HCT116 (cell line): ENCODE results near the gene FAM78B. TPM values are rescaled to one million over a fixed set of nuclear protein-coding genes. Genes with fewer than 3 reads are reported as not detected.

Experiments used
- ATAC-seq: fragments of 200-7000 bp; cut with Tn5 transposase; 2 replicates; pipeline ENCODE4 v1.9.1; 2020; ENCODE audit warnings: mild to moderate bottlenecking, moderate library complexity
- BruUV-seq: library from RNA; stranded (reverse); fragments of 400-500 nt; replicated peaks from 2 replicates; lab custom pipeline; 2021; lab: Mats Ljungman, UMichigan
- CTCF ChIA-PET: fragments of 300-600 bp; sonication (Branson Sonifier 250); formaldehyde crosslinking; loops from one replicate; lab custom pipeline; 2021; ENCODE audit warnings: antibody characterized with exemption; lab: Charles Lee
- POLR2A ChIA-PET: fragments of 300-600, 350-600 bp; sonication (Branson Sonifier 250); formaldehyde crosslinking; loops from one replicate; lab custom pipeline; 2021; ENCODE audit warnings: antibody characterized with exemption; lab: Charles Lee
- RAD21 ChIA-PET, 2 experiments: fragments of 300-600 bp; sonication (Branson Sonifier 250); formaldehyde crosslinking; loops; one replicate each; lab custom pipeline; 2023; ENCODE audit warnings: low total read pairs in 2 of 2; ENCODE audit not compliant: uncharacterized antibody in 2 of 2, unreplicated experiment in 2 of 2, low non-redundant PET in 1 of 2; lab: Charles Lee
- DNase-seq: peaks from one replicate; pipeline ENCODE4 v3.0.0-alpha.2; 2010; ENCODE audit warnings: low read depth, low spot score
- H2AFZ ChIP-seq: fragments of 200-600 bp; shearing (Covaris generic), sonication (generic); 2 replicates; pipeline ENCODE4 v1.6.1; 2017; ENCODE audit warnings: low read depth, mixed run types, mixed read lengths, antibody characterized with exemption, low read length; ENCODE audit not compliant: poor library complexity, severe bottlenecking
- H3K27ac ChIP-seq: 2 replicates; pipeline ENCODE4 v1.5.1; 2012; ENCODE audit warnings: low read depth, low read length
- H3K27me3 ChIP-seq: fragments of 200-600 bp; sonication (generic); 2 replicates; pipeline ENCODE4 v1.6.1; 2016; ENCODE audit warnings: mixed run types, low read length, mixed read lengths; ENCODE audit not compliant: insufficient read depth
- H3K36me3 ChIP-seq, 2 experiments: fragments of 200-500 bp in 1 of 2; fragments of 200-600 bp in 1 of 2; sonication (Bioruptor generic) in 1 of 2; sonication (generic) in 1 of 2; 2 replicates each; pipeline versions ENCODE4 v1.5.1 to v1.6.1; 2014 to 2016; ENCODE audit warnings: low read length in 2 of 2, inconsistent platforms in 1 of 2, mixed read lengths in 1 of 2, mixed run types in 1 of 2; ENCODE audit not compliant: insufficient read depth in 2 of 2, control insufficient read depth in 1 of 2
- H3K4me1 ChIP-seq, 2 experiments: fragments of 200-600 bp in 1 of 2; sonication (generic) in 1 of 2; 2 replicates each; pipeline versions ENCODE4 v1.5.1 to v1.6.1; 2012 to 2017; ENCODE audit warnings: low read length in 2 of 2, inconsistent platforms in 1 of 2, mild to moderate bottlenecking in 1 of 2, mixed read lengths in 1 of 2, mixed run types in 1 of 2, moderate library complexity in 1 of 2; ENCODE audit not compliant: insufficient read depth in 2 of 2, control insufficient read depth in 1 of 2
- H3K4me2 ChIP-seq: fragments of 200-600 bp; sonication (generic); 2 replicates; pipeline ENCODE4 v1.6.1; 2017; ENCODE audit warnings: mixed run types, low read length, mixed read lengths
- H3K4me3 ChIP-seq, 2 experiments: fragments of 200-600 bp in 1 of 2; sonication (generic) in 1 of 2; replicated peaks in 1 of 2; 2 replicates each; pipeline ENCODE4 v1.5.1; 2011 to 2016; ENCODE audit warnings: low read length in 2 of 2, control low read depth in 1 of 2, low read depth in 1 of 2, mild to moderate bottlenecking in 1 of 2, mixed read lengths in 1 of 2, mixed run types in 1 of 2
- H3K79me2 ChIP-seq: fragments of 200-600 bp; sonication (generic); 2 replicates; pipeline ENCODE4 v1.6.1; 2017; ENCODE audit warnings: mild to moderate bottlenecking, mixed run types, low read length, moderate library complexity, mixed read lengths; ENCODE audit not compliant: insufficient read depth
- H3K9ac ChIP-seq: fragments of 200-600 bp; sonication (generic); 2 replicates; pipeline ENCODE4 v1.6.1; 2016; ENCODE audit warnings: low read length, mixed read lengths
- H3K9me2 ChIP-seq: fragments of 200-600 bp; sonication (generic), shearing (Covaris generic); 2 replicates; pipeline ENCODE4 v1.6.1; 2017; ENCODE audit warnings: mixed run types, mild to moderate bottlenecking, moderate library complexity; ENCODE audit not compliant: insufficient read depth
- H3K9me3 ChIP-seq, 2 experiments: fragments of 200-500 bp in 1 of 2; fragments of 200-600 bp in 1 of 2; sonication (Bioruptor generic) in 1 of 2; sonication (generic) in 1 of 2; 2 replicates each; pipeline ENCODE4 v1.6.1; 2014 to 2017; ENCODE audit warnings: low read length in 2 of 2, mixed read lengths in 2 of 2, inconsistent platforms in 1 of 2, low read depth in 1 of 2, mild to moderate bottlenecking in 1 of 2, mixed run types in 1 of 2, moderate library complexity in 1 of 2; ENCODE audit not compliant: control insufficient read depth in 1 of 2, insufficient read depth in 1 of 2
- H4K20me1 ChIP-seq: fragments of 200-600 bp; sonication (generic), shearing (Covaris generic); 2 replicates; pipeline ENCODE4 v1.6.1; 2017; ENCODE audit warnings: mixed run types, mild to moderate bottlenecking, moderate library complexity; ENCODE audit not compliant: insufficient read depth
- CBX3 ChIP-seq: IDR thresholded peaks from 2 replicates; pipeline ENCODE4 v1.6.1; 2012; ENCODE audit warnings: low read depth
- EGR1 ChIP-seq: IDR thresholded peaks from 2 replicates; pipeline ENCODE4 v1.6.1; 2012; ENCODE audit warnings: low read depth
- EZH2 ChIP-seq: fragments of 200-600 bp; sonication (generic); IDR thresholded peaks from 2 replicates; pipeline ENCODE4 v1.6.1; 2017; ENCODE audit warnings: antibody characterized with exemption, mixed run types
- EZH2phosphoT487 ChIP-seq: fragments of 200-600 bp; IDR thresholded peaks from 2 replicates; pipeline ENCODE4 v1.6.1; 2018; ENCODE audit warnings: antibody characterized with exemption, borderline replicate concordance
- FOSL1 ChIP-seq: IDR thresholded peaks from 2 replicates; pipeline ENCODE4 v1.6.1; 2012; ENCODE audit warnings: low read depth
- POLR2AphosphoS5 ChIP-seq: IDR thresholded peaks from 2 replicates; pipeline ENCODE4 v1.6.1; 2011; ENCODE audit warnings: mild to moderate bottlenecking, low read depth, low read length, moderate library complexity
- TCF7L2 ChIP-seq: IDR thresholded peaks from 2 replicates; pipeline ENCODE4 v1.7.0; 2011; ENCODE audit warnings: borderline replicate concordance, inconsistent platforms; ENCODE audit not compliant: insufficient read depth, insufficient read length; ENCODE audit errors: extremely low read depth
- ZNF274 ChIP-seq: fragments of 200-500 bp; sonication (Bioruptor generic); IDR thresholded peaks from 2 replicates; pipeline ENCODE4 v1.6.1; 2014; ENCODE audit warnings: mild to moderate bottlenecking, low read depth, low read length, inconsistent platforms
- intact Hi-C: fragments of 100-400 bp; cut with micrococcal nuclease; formaldehyde crosslinking; loops from 2 replicates; pipeline ENCODE4 v1.10.0; 2022
- total RNA-seq: library from RNA; stranded (reverse); gene quantifications from one replicate; pipeline ENCODE4 v1.2.1, GENCODE V29; 2021; ENCODE audit not compliant: unreplicated experiment
- TF ChIP-seq, protein P1 (sequence below): IDR thresholded peaks from 2 replicates; pipeline ENCODE4 v1.6.1; 2012; ENCODE audit warnings: low read depth
- TF ChIP-seq, protein P2 (sequence below): IDR thresholded peaks from 2 replicates; pipeline ENCODE4 v1.6.1; 2012
- TF ChIP-seq, protein P3 (sequence below), 3 experiments: fragments of 200-600 bp in 1 of 3; sonication (generic) in 1 of 3; IDR thresholded peaks in 2 of 3; conservative IDR thresholded peaks in 1 of 3; 2 replicates each; pipeline ENCODE4 v1.5.1; 2012 to 2017; ENCODE audit warnings: low read depth in 2 of 3, low read length in 2 of 3, antibody characterized with exemption in 1 of 3, borderline replicate concordance in 1 of 3, control low read depth in 1 of 3, mild to moderate bottlenecking in 1 of 3, mixed read lengths in 1 of 3, mixed run types in 1 of 3, moderate library complexity in 1 of 3; ENCODE audit not compliant: insufficient read depth in 1 of 3
- TF ChIP-seq, protein P4 (sequence below): IDR thresholded peaks from 2 replicates; pipeline ENCODE4 v1.6.1; 2011; ENCODE audit warnings: mild to moderate bottlenecking, low read length, moderate library complexity; ENCODE audit not compliant: insufficient replicate concordance; ENCODE audit errors: extremely low read depth

The FAM78B gene
- total RNA-seq, 1 experiment from 2014 or later, result 1.4 TPM

DNA sequence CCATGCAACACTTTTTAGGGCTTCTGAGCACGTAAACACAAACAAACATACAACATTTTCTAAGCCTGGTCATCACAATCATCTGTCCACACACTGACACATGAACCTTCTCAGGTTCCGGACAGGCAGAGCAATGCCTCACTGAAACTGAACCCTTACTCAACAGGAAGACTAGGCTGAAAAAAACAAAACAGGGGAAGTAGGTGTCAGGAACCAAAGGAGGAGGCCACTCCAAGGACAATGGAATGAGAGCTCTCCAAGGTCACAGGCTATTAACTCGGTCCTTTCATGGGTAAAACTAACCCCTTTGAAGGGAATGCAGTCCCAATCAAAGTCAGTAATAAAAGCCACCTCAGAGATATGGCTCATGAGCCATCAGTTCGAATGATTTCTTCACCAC is 76.6 kb downstream of the FAM78B start:
- H3K9me2 ChIP-seq, result no peaks in the 10 kb centered on the region
- no peak overlapping the region for H3K4me2 ChIP-seq
- H3K9ac ChIP-seq, result no peak overlapping the region
- intact Hi-C loops, result no loop called here
- no peaks in the 10 kb centered on the region for H3K36me3 ChIP-seq
- no peaks in the 10 kb centered on the region for H4K20me1 ChIP-seq
- no peak overlapping the region for H3K4me3 ChIP-seq
- ChIA-PET CTCF (no interaction called here), POLR2A (no interaction called here), RAD21 (no interaction called here)
- H3K27ac ChIP-seq, result no peak overlapping the region
- no peak overlapping the region for H2AFZ ChIP-seq
- H3K27me3 ChIP-seq, result peaks cover 9% of the 10 kb centered on the region; the same call in 1 of the 2 replicates
- no TSS peak for BruUV-seq
- ATAC-seq (no peak), DNase-seq (no peak)
- TF ChIP-seq TCF7L2 (peak; percentile 65), EZH2 (no peak)
- no peaks in the 10 kb centered on the region for H3K9me3 ChIP-seq
- no peaks in the 10 kb centered on the region for H3K79me2 ChIP-seq
- no peaks in the 10 kb centered on the region for H3K4me1 ChIP-seq

DNA sequence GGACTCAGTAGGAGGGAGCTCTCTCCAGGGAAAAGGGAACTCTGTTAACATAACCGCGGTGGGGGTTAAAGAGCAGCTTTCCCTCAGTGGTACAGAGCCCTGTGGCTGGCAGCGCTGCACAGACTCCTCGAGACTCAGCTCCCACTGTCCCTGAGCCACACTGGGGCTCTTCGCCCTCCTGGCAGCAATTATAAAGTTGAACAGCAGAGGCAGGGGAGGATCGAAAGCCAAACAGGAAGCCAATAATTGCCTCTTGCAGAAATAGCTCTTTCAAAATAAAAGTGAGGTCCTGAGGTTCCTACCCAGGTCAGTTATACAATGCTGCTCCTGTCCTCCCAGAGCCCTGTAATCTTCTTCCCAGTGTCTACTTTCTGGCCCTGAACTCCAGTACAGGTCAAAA is 77.0 kb downstream of the FAM78B start:
- Histone ChIP-seq H3K4me2 (no peak overlapping the region), H3K27me3 (peaks cover 9% of the 10 kb centered on the region; the same call in 1 of the 2 replicates), H3K79me2 (no peaks in the 10 kb centered on the region), H3K27ac (no peak overlapping the region), H2AFZ (no peak overlapping the region), H3K36me3 (no peaks in the 10 kb centered on the region), H3K9me2 (no peaks in the 10 kb centered on the region), H3K9me3 (no peaks in the 10 kb centered on the region), H4K20me1 (no peaks in the 10 kb centered on the region), H3K4me1 (no peaks in the 10 kb centered on the region), H3K4me3 (no peak overlapping the region), H3K9ac (no peak overlapping the region)
- no TSS peak for BruUV-seq
- RAD21 ChIA-PET, result no interaction called here
- DNase-seq (no peak), ATAC-seq (peak; percentile 25; the same call in 1 of the 2 replicates)
- intact Hi-C loops, result no loop called here
- POLR2A ChIA-PET, result no interaction called here
- CTCF ChIA-PET, result no interaction called here
- TF ChIP-seq POLR2AphosphoS5 (no peak), CBX3 (no peak), FOSL1 (no peak), EGR1 (no peak), ZNF274 (no peak), EZH2 (no peak), EZH2phosphoT487 (no peak)
- TF ChIP-seq, protein P1, sequence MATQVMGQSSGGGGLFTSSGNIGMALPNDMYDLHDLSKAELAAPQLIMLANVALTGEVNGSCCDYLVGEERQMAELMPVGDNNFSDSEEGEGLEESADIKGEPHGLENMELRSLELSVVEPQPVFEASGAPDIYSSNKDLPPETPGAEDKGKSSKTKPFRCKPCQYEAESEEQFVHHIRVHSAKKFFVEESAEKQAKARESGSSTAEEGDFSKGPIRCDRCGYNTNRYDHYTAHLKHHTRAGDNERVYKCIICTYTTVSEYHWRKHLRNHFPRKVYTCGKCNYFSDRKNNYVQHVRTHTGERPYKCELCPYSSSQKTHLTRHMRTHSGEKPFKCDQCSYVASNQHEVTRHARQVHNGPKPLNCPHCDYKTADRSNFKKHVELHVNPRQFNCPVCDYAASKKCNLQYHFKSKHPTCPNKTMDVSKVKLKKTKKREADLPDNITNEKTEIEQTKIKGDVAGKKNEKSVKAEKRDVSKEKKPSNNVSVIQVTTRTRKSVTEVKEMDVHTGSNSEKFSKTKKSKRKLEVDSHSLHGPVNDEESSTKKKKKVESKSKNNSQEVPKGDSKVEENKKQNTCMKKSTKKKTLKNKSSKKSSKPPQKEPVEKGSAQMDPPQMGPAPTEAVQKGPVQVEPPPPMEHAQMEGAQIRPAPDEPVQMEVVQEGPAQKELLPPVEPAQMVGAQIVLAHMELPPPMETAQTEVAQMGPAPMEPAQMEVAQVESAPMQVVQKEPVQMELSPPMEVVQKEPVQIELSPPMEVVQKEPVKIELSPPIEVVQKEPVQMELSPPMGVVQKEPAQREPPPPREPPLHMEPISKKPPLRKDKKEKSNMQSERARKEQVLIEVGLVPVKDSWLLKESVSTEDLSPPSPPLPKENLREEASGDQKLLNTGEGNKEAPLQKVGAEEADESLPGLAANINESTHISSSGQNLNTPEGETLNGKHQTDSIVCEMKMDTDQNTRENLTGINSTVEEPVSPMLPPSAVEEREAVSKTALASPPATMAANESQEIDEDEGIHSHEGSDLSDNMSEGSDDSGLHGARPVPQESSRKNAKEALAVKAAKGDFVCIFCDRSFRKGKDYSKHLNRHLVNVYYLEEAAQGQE, result no peak
- TF ChIP-seq, protein P2, sequence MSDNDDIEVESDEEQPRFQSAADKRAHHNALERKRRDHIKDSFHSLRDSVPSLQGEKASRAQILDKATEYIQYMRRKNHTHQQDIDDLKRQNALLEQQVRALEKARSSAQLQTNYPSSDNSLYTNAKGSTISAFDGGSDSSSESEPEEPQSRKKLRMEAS, result no peak
- TF ChIP-seq, protein P3, sequence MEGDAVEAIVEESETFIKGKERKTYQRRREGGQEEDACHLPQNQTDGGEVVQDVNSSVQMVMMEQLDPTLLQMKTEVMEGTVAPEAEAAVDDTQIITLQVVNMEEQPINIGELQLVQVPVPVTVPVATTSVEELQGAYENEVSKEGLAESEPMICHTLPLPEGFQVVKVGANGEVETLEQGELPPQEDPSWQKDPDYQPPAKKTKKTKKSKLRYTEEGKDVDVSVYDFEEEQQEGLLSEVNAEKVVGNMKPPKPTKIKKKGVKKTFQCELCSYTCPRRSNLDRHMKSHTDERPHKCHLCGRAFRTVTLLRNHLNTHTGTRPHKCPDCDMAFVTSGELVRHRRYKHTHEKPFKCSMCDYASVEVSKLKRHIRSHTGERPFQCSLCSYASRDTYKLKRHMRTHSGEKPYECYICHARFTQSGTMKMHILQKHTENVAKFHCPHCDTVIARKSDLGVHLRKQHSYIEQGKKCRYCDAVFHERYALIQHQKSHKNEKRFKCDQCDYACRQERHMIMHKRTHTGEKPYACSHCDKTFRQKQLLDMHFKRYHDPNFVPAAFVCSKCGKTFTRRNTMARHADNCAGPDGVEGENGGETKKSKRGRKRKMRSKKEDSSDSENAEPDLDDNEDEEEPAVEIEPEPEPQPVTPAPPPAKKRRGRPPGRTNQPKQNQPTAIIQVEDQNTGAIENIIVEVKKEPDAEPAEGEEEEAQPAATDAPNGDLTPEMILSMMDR (IDR thresholded peaks at IDR 0.05 in 2 of 3, conservative IDR thresholded peaks at IDR 0.05 in 1 of 3; ENCODE audit: borderline replicate concordance in 1 of 3, insufficient read depth in 1 of 3, low read depth in 2 of 3, low read length in 2 of 3), result no peak
- TF ChIP-seq, protein P4, sequence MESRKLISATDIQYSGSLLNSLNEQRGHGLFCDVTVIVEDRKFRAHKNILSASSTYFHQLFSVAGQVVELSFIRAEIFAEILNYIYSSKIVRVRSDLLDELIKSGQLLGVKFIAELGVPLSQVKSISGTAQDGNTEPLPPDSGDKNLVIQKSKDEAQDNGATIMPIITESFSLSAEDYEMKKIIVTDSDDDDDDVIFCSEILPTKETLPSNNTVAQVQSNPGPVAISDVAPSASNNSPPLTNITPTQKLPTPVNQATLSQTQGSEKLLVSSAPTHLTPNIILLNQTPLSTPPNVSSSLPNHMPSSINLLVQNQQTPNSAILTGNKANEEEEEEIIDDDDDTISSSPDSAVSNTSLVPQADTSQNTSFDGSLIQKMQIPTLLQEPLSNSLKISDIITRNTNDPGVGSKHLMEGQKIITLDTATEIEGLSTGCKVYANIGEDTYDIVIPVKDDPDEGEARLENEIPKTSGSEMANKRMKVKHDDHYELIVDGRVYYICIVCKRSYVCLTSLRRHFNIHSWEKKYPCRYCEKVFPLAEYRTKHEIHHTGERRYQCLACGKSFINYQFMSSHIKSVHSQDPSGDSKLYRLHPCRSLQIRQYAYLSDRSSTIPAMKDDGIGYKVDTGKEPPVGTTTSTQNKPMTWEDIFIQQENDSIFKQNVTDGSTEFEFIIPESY, result no peak
